Activated CD4-positive, alpha-beta T cell treated with anti-CD3 and anti-CD28 coated beads, Interleukin-2, amount 10 ng/mL, durations not matched to agents 7 days and 5 days (primary cell): ENCODE data around the gene HTT-AS. TPM values are rescaled to one million over a fixed set of nuclear protein-coding genes. Genes with fewer than 3 reads are reported as not detected.

Experiments used
- total RNA-seq, 2 experiments: library from RNA; stranded (reverse); gene quantifications; one replicate each; pipeline ENCODE4 v1.2.3, GENCODE V29; 2021

HTT-AS gene
- total RNA-seq, 2 experiments from 2014 or later: not detected

Other genes with a start within 250 kb of the HTT-AS start
- gene ADD1, start 230.7 kb downstream of the HTT-AS start, total RNA-seq: 100 to 1,000 TPM; 264 to 266 TPM
- gene NOP14, start 111.1 kb downstream of the HTT-AS start, total RNA-seq: 10 to 100 TPM; 49.1 to 50.7 TPM
- gene GRK4, start 111.0 kb downstream of the HTT-AS start, total RNA-seq: 1 to 10 TPM; 2.5 to 5.2 TPM
- gene HTT, start 143 bp upstream of the HTT-AS start, total RNA-seq: 10 to 100 TPM; 72.0 to 83.7 TPM
- under 1 TPM; 0.87 to 0.94 TPM for gene MSANTD1, start 174.6 kb upstream of the HTT-AS start, total RNA-seq
- 10 to 100 TPM in 1 of 2 experiments, 1 to 10 TPM in 1; 9.7 to 10.9 TPM for gene RGS12, start 218.5 kb upstream of the HTT-AS start, total RNA-seq